Body of pancreas (tissue), 4 donors: ENCODE data around the gene DMD. TPM values are rescaled to one million over a fixed set of nuclear protein-coding genes. Genes with fewer than 3 reads are reported as not detected.

Experiments
- ATAC-seq: fragments of 150-250 bp; one replicate; pipeline ENCODE4 v1.9.1; 2016
- DNase-seq, 4 donors: peaks; one replicate each; pipeline ENCODE4 v3.0.0-alpha.2; 2019
- H3K27ac ChIP-seq, 4 donors: fragments of 200-600 bp; sonication (generic); 1 replicate in 3 of 4; 2 replicates in 1 of 4; pipeline versions ENCODE4 v1.5.1 to v1.6.1; 2016 to 2019; ENCODE audit warnings: mild to moderate bottlenecking in 1 of 4, mixed read lengths in 1 of 4, moderate library complexity in 1 of 4
- H3K27me3 ChIP-seq, 2 donors: fragments of 200-600 bp; sonication (generic); one replicate each; pipeline ENCODE4 v1.6.0; 2016; ENCODE audit warnings: mild to moderate bottlenecking in 1 of 2
- H3K36me3 ChIP-seq, 2 donors: fragments of 200-600 bp; sonication (generic); replicated peaks in 1 of 2; 2 replicates each; pipeline ENCODE4 v1.5.1; 2016; ENCODE audit warnings: low read depth in 2 of 2; ENCODE audit not compliant: insufficient read depth in 1 of 2
- H3K4me1 ChIP-seq: fragments of 200-600 bp; sonication (generic); one replicate; pipeline ENCODE4 v1.6.0; 2016
- H3K4me3 ChIP-seq, 2 donors: fragments of 200-600 bp; sonication (generic); 1 replicate in 1 of 2; 2 replicates in 1 of 2; pipeline ENCODE4 v1.5.1; 2016 to 2019
- H3K9me3 ChIP-seq, 3 donors: fragments of 200-600 bp; sonication (generic); 1 replicate in 2 of 3; 2 replicates in 1 of 3; pipeline ENCODE4 v1.5.1; 2016
- CTCF ChIP-seq, 7 experiments: fragments of 450-650 bp in 4 of 7; fragments of 200-600 bp in 3 of 7; sonication (generic) in 3 of 7; IDR thresholded peaks; one replicate each; pipeline ENCODE4 v1.5.1; 2016 to 2019; ENCODE audit warnings: antibody characterized with exemption in 7 of 7
- POLR2A ChIP-seq, 3 donors: fragments of 450-650 bp; IDR thresholded peaks; one replicate each; pipeline ENCODE4 v1.6.1; 2016; ENCODE audit warnings: antibody characterized with exemption in 3 of 3, mild to moderate bottlenecking in 2 of 3
- WGBS, 2 donors: methylation state at CpG; one replicate each; pipeline ENCODE4 v1.1.5; 2017; 5-methylcytosine and 5-hydroxymethylcytosine counted together
- intact Hi-C: fragments of 100-400 bp; cut with DNase I; formaldehyde crosslinking; loops from one replicate; pipeline ENCODE4 v1.15.1; 2023
- total RNA-seq, 2 donors: library from RNA; depleted of rRNA; stranded (reverse); fragments of >200 nt; gene quantifications; one replicate each; pipeline ENCODE4 v1.1.0, GENCODE V29; 2016

The DMD gene
- total RNA-seq, 2 donors from 2014 or later, result 28.5 to 38.6 TPM

GRCh38 chrX:33129607-33130006, 81.7 kb downstream of the DMD start:
- intact Hi-C loops, result no loop called here
- H3K4me3 ChIP-seq, result no peak overlapping the region
- WGBS, 2 donors, result 91 to 94% methylated on average over 7 of the region's 7 CpGs
- H3K4me1 ChIP-seq, result no peaks in the 10 kb centered on the region
- TF ChIP-seq POLR2A (IDR thresholded peaks at IDR 0.05) (no peak), CTCF (IDR thresholded peaks at IDR 0.05) (no peak)
- H3K9me3 ChIP-seq, result no peaks in the 10 kb centered on the region
- H3K27ac ChIP-seq, result no peak overlapping the region
- no peak for DNase-seq
- H3K27me3 ChIP-seq, result no peaks in the 10 kb centered on the region
- no peaks in the 10 kb centered on the region for H3K36me3 ChIP-seq
- no peak for ATAC-seq

GRCh38 chrX:33128048-33128805, 83.1 kb downstream of the DMD start:
- H3K4me3 ChIP-seq, result no peak overlapping the region
- H3K27me3 ChIP-seq, result no peaks in the 10 kb centered on the region
- H3K4me1 ChIP-seq, result no peaks in the 10 kb centered on the region
- intact Hi-C loops, result no loop called here
- DNase-seq (peak in 1 of 4 donors; percentile 9), ATAC-seq (no peak)
- no peak overlapping the region for H3K27ac ChIP-seq
- no peaks in the 10 kb centered on the region for H3K36me3 ChIP-seq
- WGBS, 2 donors, result 15 to 17% methylated on average over 10 of the region's 10 CpGs
- no peaks in the 10 kb centered on the region for H3K9me3 ChIP-seq
- peak in 1 of 3 donors; percentile 19 for TF ChIP-seq POLR2A (IDR thresholded peaks at IDR 0.05)
- TF ChIP-seq CTCF (IDR thresholded peaks at IDR 0.05), result no peak

- Histone ChIP-seq H3K36me3 (no peaks in the 10 kb centered on the region), H3K27ac (no peak overlapping the region), H3K27me3 (no peaks in the 10 kb centered on the region), H3K4me3 (no peak overlapping the region), H3K9me3 (no peaks in the 10 kb centered on the region), H3K4me1 (no peaks in the 10 kb centered on the region)
- ATAC-seq (no peak), DNase-seq (no peak)
- TF ChIP-seq CTCF (IDR thresholded peaks at IDR 0.05), result no peak
- WGBS, 2 donors, result 11 to 41% methylated on average over 6 of the region's 6 CpGs
- intact Hi-C loops, result no loop called here
Observed at GRCh38 chrX:33126469-33126868, 84.9 kb downstream of the DMD start.

GRCh38 chrX:33109858-33110257, 101.5 kb downstream of the DMD start:
- TF ChIP-seq CTCF (IDR thresholded peaks at IDR 0.05) (no peak), POLR2A (IDR thresholded peaks at IDR 0.05) (no peak)
- WGBS, 2 donors, result 11 to 13% methylated on average over 3 of the region's 3 CpGs
- H3K27me3 ChIP-seq, result no peaks in the 10 kb centered on the region
- no peak overlapping the region for H3K27ac ChIP-seq
- no peak overlapping the region for H3K4me3 ChIP-seq
- intact Hi-C loops, result no loop called here
- H3K4me1 ChIP-seq, result no peaks in the 10 kb centered on the region
- ATAC-seq (no peak), DNase-seq (no peak)
- no peaks in the 10 kb centered on the region for H3K36me3 ChIP-seq
- H3K9me3 ChIP-seq, result no peaks in the 10 kb centered on the region

- H3K27me3 ChIP-seq, result no peaks in the 10 kb centered on the region
- H3K4me1 ChIP-seq, result no peaks in the 10 kb centered on the region
- WGBS, 2 donors, result 94 to 96% methylated on average over 8 of the region's 8 CpGs
- no peak overlapping the region for H3K4me3 ChIP-seq
- TF ChIP-seq POLR2A (IDR thresholded peaks at IDR 0.05) (no peak), CTCF (IDR thresholded peaks at IDR 0.05) (no peak)
- no peaks in the 10 kb centered on the region for H3K9me3 ChIP-seq
- DNase-seq, result no peak
- H3K27ac ChIP-seq, result no peak overlapping the region
- ATAC-seq, result no peak
- intact Hi-C loops, result no loop called here
- no peaks in the 10 kb centered on the region for H3K36me3 ChIP-seq
Observed at GRCh38 chrX:33106737-33107136, 104.6 kb downstream of the DMD start.
